K562 (cell line): ENCODE measurements around the gene PPP1R14B. TPM values are rescaled to one million over a fixed set of nuclear protein-coding genes. Genes with fewer than 3 reads are reported as not detected.

Experiments
- CREM ChIP-seq: IDR thresholded peaks from 2 replicates; pipeline ENCODE4 v1.6.1; 2014; ENCODE audit warnings: antibody characterized with exemption, low read depth
- E2F8 ChIP-seq: fragments of 450-650 bp; IDR thresholded peaks from 2 replicates; pipeline ENCODE4 v1.7.1; 2018; ENCODE audit warnings: mild to moderate bottlenecking, low read depth; ENCODE audit not compliant: partially characterized antibody
- KDM2B ChIP-seq: fragments of 250-450 bp; sonication (Bioruptor Pico); IDR thresholded peaks from 2 replicates; pipeline ENCODE4 v1.8.0; 2021; ENCODE audit warnings: mild to moderate bottlenecking, moderate library complexity
- SETDB1 ChIP-seq: IDR thresholded peaks from one replicate; pipeline ENCODE4 v1.6.1; 2012; ENCODE audit warnings: low read length, control low read depth, inconsistent platforms
- TEAD4 ChIP-seq, 2 experiments: sonication (generic) in 1 of 2; formaldehyde crosslinking in 1 of 2; IDR thresholded peaks; 2 replicates each; pipeline versions ENCODE4 v1.6.1 to v1.8.0; 2012 to 2022; ENCODE audit warnings: borderline replicate concordance in 1 of 2, inconsistent platforms in 1 of 2, low read length in 1 of 2, mild to moderate bottlenecking in 1 of 2, missing genetic modification reagents in 1 of 2
- ZBED1 ChIP-seq: IDR thresholded peaks from 2 replicates; pipeline ENCODE4 v1.6.1; 2014
- ZBTB34 ChIP-seq: fragments of 250-450 bp; sonication (Bioruptor Pico); IDR thresholded peaks from 2 replicates; pipeline ENCODE4 v1.8.0; 2021; ENCODE audit warnings: mild to moderate bottlenecking, moderate library complexity
- ZBTB7A ChIP-seq: IDR thresholded peaks from 2 replicates; pipeline ENCODE4 v1.6.1; 2011; ENCODE audit warnings: low read depth, mild to moderate bottlenecking, low read length, moderate library complexity, borderline replicate concordance; ENCODE audit not compliant: control insufficient read depth
- ZNF253 ChIP-seq: fragments of 250-450 bp; sonication (Bioruptor Pico); conservative IDR thresholded peaks from 2 replicates; pipeline ENCODE4 v1.6.1; 2021; ENCODE audit warnings: mild to moderate bottlenecking
- ZNF274 ChIP-seq: IDR thresholded peaks from 2 replicates; pipeline ENCODE4 v1.6.1; 2011; ENCODE audit warnings: low read depth, mild to moderate bottlenecking, low read length, moderate library complexity, borderline replicate concordance
- ZNF431 ChIP-seq: sonication (generic); formaldehyde crosslinking; IDR thresholded peaks from 2 replicates; pipeline ENCODE4 v1.8.0; 2022; ENCODE audit warnings: mild to moderate bottlenecking, missing genetic modification reagents
- ZNF740 ChIP-seq, 3 experiments: fragments of 200-800 bp in 1 of 3; sonication (Bioruptor generic) in 1 of 3; sonication (generic) in 1 of 3; formaldehyde crosslinking in 1 of 3; IDR thresholded peaks; 2 replicates each; pipeline versions ENCODE4 v1.6.1 to v1.8.0; 2016 to 2022; ENCODE audit warnings: mild to moderate bottlenecking in 2 of 3, missing compliant biosample characterization in 2 of 3, missing genetic modification characterization in 2 of 3, missing genetic modification reagents in 1 of 3
- polyA plus RNA-seq, 8 experiments: library from polyadenylated mRNA; depleted of rRNA in 4 of 8; stranded (reverse) in 5 of 8; unstranded in 3 of 8; fragments of >200 nt; fragmentation: Nextera tagmentation in 2 of 8; fragmentation: Illumina TruSeq in 1 of 8; extraction: Ambion mirVana in 2 of 8; extraction: Trizol in 1 of 8; gene quantifications; 2 replicates each; pipeline versions ENCODE4 v1.2.1 to v1.2.3, GENCODE V29; 2011 to 2014; ENCODE audit warnings: inconsistent platforms in 1 of 8, missing spikeins in 1 of 8
- total RNA-seq, 7 experiments: library from RNA; depleted of rRNA in 6 of 7; stranded (reverse); fragments of >200 nt in 6 of 7; fragmentation: Illumina TruSeq in 2 of 7; extraction: Trizol in 2 of 7; gene quantifications; 2 replicates each; pipeline versions ENCODE4 v1.2.1 to v1.2.3, GENCODE V29; 2011 to 2021; ENCODE audit warnings: low replicate concordance in 1 of 7
- TF ChIP-seq, protein P1 (sequence below): fragments of 450-650 bp; IDR thresholded peaks from 2 replicates; pipeline ENCODE4 v1.6.1; 2016
- TF ChIP-seq, protein P2 (sequence below): sonication (generic); formaldehyde crosslinking; IDR thresholded peaks from 2 replicates; pipeline ENCODE4 v1.8.0; 2022; ENCODE audit warnings: mild to moderate bottlenecking, missing genetic modification reagents

Gene PPP1R14B
- total and polyA plus RNA-seq, 9 of the 15 experiments (the other 6 are each of a cell fraction or from before 2014, with no cell fraction given), result 7.7 to 566 (median 212) TPM

DNA sequence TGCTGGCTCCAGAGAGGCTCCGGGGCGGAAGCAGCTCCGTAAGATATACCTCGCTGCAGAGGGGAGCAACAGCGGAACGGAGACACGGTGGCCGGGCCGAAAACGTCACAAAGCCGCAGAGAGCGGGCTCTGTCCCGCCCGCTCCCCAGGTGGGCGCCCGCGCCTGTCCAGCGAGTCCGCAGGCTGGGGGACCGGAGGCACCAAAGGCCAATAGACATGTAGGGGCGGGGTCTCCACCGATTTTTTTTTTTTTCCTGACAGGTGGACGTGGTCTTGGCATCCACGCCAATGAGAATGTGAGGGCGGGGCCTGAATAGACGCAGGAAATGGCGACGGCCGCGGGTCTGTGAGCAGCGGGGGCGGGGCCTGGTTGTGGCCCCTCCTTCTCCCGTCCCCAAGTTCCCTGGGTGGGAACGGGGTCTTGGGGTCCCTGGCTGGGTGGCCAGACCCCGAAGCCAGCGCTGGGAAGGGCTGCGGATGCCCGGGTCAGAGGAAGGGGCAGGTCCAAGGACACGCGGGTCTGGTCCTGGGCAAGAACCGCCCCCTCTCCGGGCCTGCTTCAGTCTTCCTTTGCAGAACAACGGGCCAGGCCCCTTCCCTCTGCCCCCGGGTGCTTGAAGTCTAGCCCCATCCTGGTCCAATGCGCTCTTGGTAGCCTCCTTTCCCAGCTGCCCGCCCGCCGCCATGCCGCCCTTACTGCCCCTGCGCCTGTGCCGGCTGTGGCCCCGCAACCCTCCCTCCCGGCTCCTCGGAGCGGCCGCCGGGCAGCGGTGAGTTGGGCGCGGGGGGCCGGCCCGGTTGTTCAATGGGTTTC lies 16.4 kb downstream of the PPP1R14B start, which contains the start of gene DNAJC4 (continued):
- TF ChIP-seq TEAD4 (IDR thresholded peaks at IDR 0.05; ENCODE audit: low read length) (peak; percentile 18; the same call in 1 of the 2 replicates), TEAD4 (CRISPR knock-in tag; IDR thresholded peaks at IDR 0.05; ENCODE audit: borderline replicate concordance) (no peak), ZNF431 (0 out of 2 replicates have a peak, but pooled peaks have one; percentile 37), ZNF253 (CRISPR knock-in tag) (no peak), ZNF274 (peak; percentile 20; the same call in 1 of the 2 replicates), CREM (peak; percentile 84; the same call in 1 of the 2 replicates), ZBED1 (peak; percentile 14; the same call in 1 of the 2 replicates), E2F8 (peak; percentile 48), ZNF740 (CRISPR knock-in tag; IDR thresholded peaks at IDR 0.05) (no peak), ZNF740 (tag; IDR thresholded peaks at IDR 0.05) (no peak), ZBTB34 (CRISPR knock-in tag) (no peak), KDM2B (CRISPR knock-in tag) (0 out of 2 replicates have a peak, but pooled peaks have one; percentile 46), SETDB1 (no peak), ZBTB7A (peak; percentile 94)
- TF ChIP-seq, protein P1, sequence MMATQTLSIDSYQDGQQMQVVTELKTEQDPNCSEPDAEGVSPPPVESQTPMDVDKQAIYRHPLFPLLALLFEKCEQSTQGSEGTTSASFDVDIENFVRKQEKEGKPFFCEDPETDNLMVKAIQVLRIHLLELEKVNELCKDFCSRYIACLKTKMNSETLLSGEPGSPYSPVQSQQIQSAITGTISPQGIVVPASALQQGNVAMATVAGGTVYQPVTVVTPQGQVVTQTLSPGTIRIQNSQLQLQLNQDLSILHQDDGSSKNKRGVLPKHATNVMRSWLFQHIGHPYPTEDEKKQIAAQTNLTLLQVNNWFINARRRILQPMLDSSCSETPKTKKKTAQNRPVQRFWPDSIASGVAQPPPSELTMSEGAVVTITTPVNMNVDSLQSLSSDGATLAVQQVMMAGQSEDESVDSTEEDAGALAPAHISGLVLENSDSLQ, result peak; percentile 91
- TF ChIP-seq, protein P2, sequence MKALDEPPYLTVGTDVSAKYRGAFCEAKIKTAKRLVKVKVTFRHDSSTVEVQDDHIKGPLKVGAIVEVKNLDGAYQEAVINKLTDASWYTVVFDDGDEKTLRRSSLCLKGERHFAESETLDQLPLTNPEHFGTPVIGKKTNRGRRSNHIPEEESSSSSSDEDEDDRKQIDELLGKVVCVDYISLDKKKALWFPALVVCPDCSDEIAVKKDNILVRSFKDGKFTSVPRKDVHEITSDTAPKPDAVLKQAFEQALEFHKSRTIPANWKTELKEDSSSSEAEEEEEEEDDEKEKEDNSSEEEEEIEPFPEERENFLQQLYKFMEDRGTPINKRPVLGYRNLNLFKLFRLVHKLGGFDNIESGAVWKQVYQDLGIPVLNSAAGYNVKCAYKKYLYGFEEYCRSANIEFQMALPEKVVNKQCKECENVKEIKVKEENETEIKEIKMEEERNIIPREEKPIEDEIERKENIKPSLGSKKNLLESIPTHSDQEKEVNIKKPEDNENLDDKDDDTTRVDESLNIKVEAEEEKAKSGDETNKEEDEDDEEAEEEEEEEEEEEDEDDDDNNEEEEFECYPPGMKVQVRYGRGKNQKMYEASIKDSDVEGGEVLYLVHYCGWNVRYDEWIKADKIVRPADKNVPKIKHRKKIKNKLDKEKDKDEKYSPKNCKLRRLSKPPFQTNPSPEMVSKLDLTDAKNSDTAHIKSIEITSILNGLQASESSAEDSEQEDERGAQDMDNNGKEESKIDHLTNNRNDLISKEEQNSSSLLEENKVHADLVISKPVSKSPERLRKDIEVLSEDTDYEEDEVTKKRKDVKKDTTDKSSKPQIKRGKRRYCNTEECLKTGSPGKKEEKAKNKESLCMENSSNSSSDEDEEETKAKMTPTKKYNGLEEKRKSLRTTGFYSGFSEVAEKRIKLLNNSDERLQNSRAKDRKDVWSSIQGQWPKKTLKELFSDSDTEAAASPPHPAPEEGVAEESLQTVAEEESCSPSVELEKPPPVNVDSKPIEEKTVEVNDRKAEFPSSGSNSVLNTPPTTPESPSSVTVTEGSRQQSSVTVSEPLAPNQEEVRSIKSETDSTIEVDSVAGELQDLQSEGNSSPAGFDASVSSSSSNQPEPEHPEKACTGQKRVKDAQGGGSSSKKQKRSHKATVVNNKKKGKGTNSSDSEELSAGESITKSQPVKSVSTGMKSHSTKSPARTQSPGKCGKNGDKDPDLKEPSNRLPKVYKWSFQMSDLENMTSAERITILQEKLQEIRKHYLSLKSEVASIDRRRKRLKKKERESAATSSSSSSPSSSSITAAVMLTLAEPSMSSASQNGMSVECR, result no peak
